Osteocyte (in vitro differentiated cells): ENCODE measurements around the gene COX7A1. TPM values are rescaled to one million over a fixed set of nuclear protein-coding genes. Genes with fewer than 3 reads are reported as not detected.
"Not testable (repeated sequence)": the region's sequence is repeated elsewhere in the genome, so short reads cannot be mapped to it uniquely, and the experiment has no call there.

ENCODE experiments used
- DNase-seq: peaks from one replicate; pipeline ENCODE4 v3.0.0; 2021; ENCODE audit warnings: mixed read lengths; ENCODE audit not compliant: unreplicated experiment; ENCODE audit errors: extremely low spot score
- H3K27ac Mint-ChIP-seq: one replicate; pipeline ENCODE4 v1.8.0; 2021; ENCODE audit warnings: mild to moderate bottlenecking, mixed read lengths; ENCODE audit not compliant: unreplicated experiment
- H3K27me3 Mint-ChIP-seq: one replicate; pipeline ENCODE4 v1.8.0; 2021; ENCODE audit warnings: mixed read lengths; ENCODE audit not compliant: unreplicated experiment
- H3K36me3 Mint-ChIP-seq: one replicate; pipeline ENCODE4 v1.8.0; 2021; ENCODE audit warnings: mixed read lengths; ENCODE audit not compliant: unreplicated experiment
- H3K4me1 Mint-ChIP-seq: one replicate; pipeline ENCODE4 v1.8.0; 2021; ENCODE audit warnings: mixed read lengths; ENCODE audit not compliant: unreplicated experiment
- H3K4me3 Mint-ChIP-seq: one replicate; pipeline ENCODE4 v1.8.0; 2021; ENCODE audit warnings: mild to moderate bottlenecking, moderate library complexity, mixed read lengths; ENCODE audit not compliant: unreplicated experiment
- H3K9me3 Mint-ChIP-seq: one replicate; pipeline ENCODE4 v1.8.0; 2021; ENCODE audit warnings: mixed read lengths; ENCODE audit not compliant: unreplicated experiment
- CTCF ChIP-seq: fragments of 200-600 bp; sonication (generic); IDR thresholded peaks from 2 replicates; pipeline ENCODE4 v1.5.0; 2021; ENCODE audit warnings: antibody characterized with exemption, mild to moderate bottlenecking, moderate library complexity
- long read RNA-seq: library from polyadenylated mRNA; unstranded; transcript quantifications from one replicate; pipeline ENCODE4 v2.0.0, GENCODE V29; 2021
- total RNA-seq: library from RNA; stranded (reverse); gene quantifications from 2 replicates; pipeline ENCODE4 v1.2.1, GENCODE V29; 2021

COX7A1 gene
- not detected in 2 replicates for total RNA-seq
- long read RNA-seq, result 0 reads

- DNase-seq, result no peak
- Mint-ChIP-seq H3K36me3 (peaks cover 31% of the 10 kb centered on the region), H3K9me3 (no peaks in the 10 kb centered on the region), H3K4me3 (no peak within 1 kb of the TSS), H3K4me1 (no peaks in the 10 kb centered on the region), H3K27ac (no peak within 1 kb of the TSS), H3K27me3 (no peaks in the 10 kb centered on the region)
- TF ChIP-seq CTCF, result no peak
Measured at GRCh38 chr19:36152352-36153091, at the start of gene COX7A1. Gene COX7A1 (minus strand): TSS chr19:36152447. CDS start chr19:36152407, 40 bp downstream.

- Mint-ChIP-seq H3K4me1 (no peaks in the 10 kb centered on the region), H3K27me3 (no peaks in the 10 kb centered on the region), H3K9me3 (no peaks in the 10 kb centered on the region), H3K36me3 (peaks cover 8% of the 10 kb centered on the region), H3K27ac (no peak overlapping the region), H3K4me3 (no peak overlapping the region)
- no peak for TF ChIP-seq CTCF
- DNase-seq, result no peak
Measured at GRCh38 chr19:36201684-36202083, 49.4 kb upstream of the COX7A1 start.

GRCh38 chr19:36198119-36198518, 45.9 kb upstream of the COX7A1 start:
- Mint-ChIP-seq H3K27ac (no peak overlapping the region), H3K27me3 (no peaks in the 10 kb centered on the region), H3K36me3 (peaks cover 11% of the 10 kb centered on the region), H3K4me3 (no peak overlapping the region), H3K9me3 (no peaks in the 10 kb centered on the region), H3K4me1 (no peaks in the 10 kb centered on the region)
- TF ChIP-seq CTCF, result no peak
- no peak for DNase-seq

GRCh38 chr19:36196249-36196648, 44.0 kb upstream of the COX7A1 start:
- DNase-seq, result no peak
- Mint-ChIP-seq H3K36me3 (peaks cover 8% of the 10 kb centered on the region), H3K27me3 (no peaks in the 10 kb centered on the region), H3K4me3 (no peak overlapping the region), H3K27ac (no peak overlapping the region), H3K4me1 (no peaks in the 10 kb centered on the region), H3K9me3 (no peaks in the 10 kb centered on the region)
- no peak for TF ChIP-seq CTCF

- not testable (repeated sequence) for H3K9me3 Mint-ChIP-seq, H3K27ac Mint-ChIP-seq, DNase-seq, H3K27me3 Mint-ChIP-seq, H3K4me3 Mint-ChIP-seq, H3K4me1 Mint-ChIP-seq, H3K36me3 Mint-ChIP-seq
Measured at GRCh38 chr19:36186722-36187121, 34.5 kb upstream of the COX7A1 start.
